ENCODE measurements around the gene ENDOV. TPM values are rescaled to one million over a fixed set of nuclear protein-coding genes. Genes with fewer than 3 reads are reported as not detected.

The ENDOV gene
- total and polyA plus RNA-seq, 4 donors: 5.7 to 11.9 (median 8.3) TPM

DNA sequence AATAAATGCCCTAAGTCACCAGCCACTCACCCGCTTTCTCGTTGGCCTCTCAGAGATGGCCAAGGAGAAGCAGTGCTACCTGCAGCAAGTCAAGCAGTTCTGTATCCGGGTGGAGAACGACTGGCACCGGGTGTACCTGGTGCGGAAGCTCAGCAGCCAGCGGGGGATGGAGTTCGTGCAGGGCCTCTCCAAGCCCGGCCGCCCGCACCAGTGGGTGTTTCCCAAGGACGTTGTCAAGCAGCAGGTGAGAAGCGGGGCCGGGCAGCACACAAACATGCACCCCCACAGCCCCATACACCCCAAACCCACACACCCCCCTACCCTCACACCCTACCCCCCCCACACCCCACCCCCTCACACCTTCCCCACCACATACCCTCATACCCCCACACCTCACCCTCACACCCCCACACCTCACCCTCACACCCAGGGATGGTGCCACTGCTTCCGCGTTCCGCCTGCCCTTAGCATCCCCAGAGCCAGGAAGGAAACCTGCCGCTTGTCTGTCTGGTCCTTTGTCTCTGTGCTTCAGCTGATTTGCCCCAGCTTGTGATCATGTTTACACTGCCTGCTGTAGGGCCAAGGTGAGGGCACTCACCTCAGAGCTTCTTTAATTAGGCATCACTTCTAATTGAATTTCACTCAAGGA lies 41.9 kb upstream of the ENDOV start:
- Histone ChIP-seq H3K27me3 (ENCODE audit: control insufficient read depth in 4 of 4, insufficient read depth in 4 of 4, low read length in 3 of 4) (no peaks in the 10 kb centered on the region), H3K4me3 (ENCODE audit: low read depth in 1 of 3, low read length in 3 of 3) (no peak overlapping the region), H3K9me3 (ENCODE audit: control insufficient read depth in 4 of 4, low read length in 3 of 4) (no peaks in the 10 kb centered on the region), H3K27ac (ENCODE audit: low read depth in 1 of 2, low read length in 2 of 2) (no peak overlapping the region), H3K9ac (ENCODE audit: low read depth in 1 of 2, low read length in 2 of 2) (no peak overlapping the region), H3K36me3 (ENCODE audit: control insufficient read depth in 4 of 4, insufficient read depth in 3 of 4, low read depth in 1 of 4, low read length in 3 of 4) (peaks cover 32 to 93% (median 81%) of the 10 kb centered on the region in 4 donors), H3K4me1 (ENCODE audit: control insufficient read depth in 4 of 4, insufficient read depth in 4 of 4, low read length in 3 of 4) (no peaks in the 10 kb centered on the region)
- 95% methylated on average over 18 of the region's 18 CpGs for WGBS
- no peak for DNase-seq (ENCODE audit: low spot score)
- TF ChIP-seq FOXA1 (IDR thresholded peaks at IDR 0.05) (no peak), GABPA (IDR thresholded peaks at IDR 0.05 in 1 of 2, conservative IDR thresholded peaks at IDR 0.05 in 1 of 2) (no peak), HNF4A (conservative IDR thresholded peaks at IDR 0.05) (no peak), JUND (IDR thresholded peaks at IDR 0.05) (no peak), YY1 (IDR thresholded peaks at IDR 0.05) (no peak), NR2F2 (IDR thresholded peaks at IDR 0.05) (no peak)

DNA sequence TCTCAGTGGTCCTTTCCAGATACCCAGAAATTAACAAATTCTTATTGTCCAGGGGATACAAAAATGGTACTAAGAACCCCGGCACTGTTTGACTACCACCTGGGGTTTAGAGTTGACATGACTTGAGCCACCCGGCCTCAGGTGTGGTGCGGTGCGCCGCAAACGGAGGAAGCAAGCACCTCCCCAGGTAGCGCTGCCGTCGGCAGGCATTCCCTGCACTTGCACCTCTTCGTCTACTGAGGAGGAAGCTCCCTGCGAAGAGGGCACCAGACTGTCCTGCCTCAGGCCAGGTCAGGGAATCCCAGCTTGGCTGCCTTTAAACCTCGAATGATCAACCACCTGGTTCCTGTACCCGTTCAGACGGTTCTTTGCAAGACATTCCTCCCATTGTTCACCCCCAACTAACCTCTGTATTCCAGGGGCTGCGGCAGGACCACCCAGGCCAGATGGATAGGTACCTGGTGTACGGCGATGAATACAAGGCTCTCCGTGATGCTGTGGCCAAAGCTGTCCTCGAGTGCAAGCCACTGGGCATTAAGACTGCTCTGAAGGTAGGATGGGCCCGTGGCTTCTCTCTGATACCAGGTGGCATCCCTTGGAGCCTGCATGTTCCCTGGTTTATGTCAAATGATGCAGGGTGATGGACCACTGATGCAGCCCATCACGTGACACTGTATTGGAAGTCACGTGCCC lies 40.8 kb upstream of the ENDOV start:
- Histone ChIP-seq H3K4me1 (ENCODE audit: control insufficient read depth in 4 of 4, insufficient read depth in 4 of 4, low read length in 3 of 4) (no peaks in the 10 kb centered on the region), H3K36me3 (ENCODE audit: control insufficient read depth in 4 of 4, insufficient read depth in 3 of 4, low read depth in 1 of 4, low read length in 3 of 4) (peaks cover 31 to 97% (median 78%) of the 10 kb centered on the region in 4 donors), H3K9ac (ENCODE audit: low read depth in 1 of 2, low read length in 2 of 2) (no peak overlapping the region), H3K27ac (ENCODE audit: low read depth in 1 of 2, low read length in 2 of 2) (no peak overlapping the region), H3K27me3 (ENCODE audit: control insufficient read depth in 4 of 4, insufficient read depth in 4 of 4, low read length in 3 of 4) (no peaks in the 10 kb centered on the region), H3K4me3 (ENCODE audit: low read depth in 1 of 3, low read length in 3 of 3) (no peak overlapping the region), H3K9me3 (ENCODE audit: control insufficient read depth in 4 of 4, low read length in 3 of 4) (no peaks in the 10 kb centered on the region)
- 96% methylated on average over 22 of the region's 22 CpGs for WGBS
- no peak for DNase-seq (ENCODE audit: low spot score)
- TF ChIP-seq FOXA2 (IDR thresholded peaks at IDR 0.05): no peak
- no peak for TF ChIP-seq FOXA1 (IDR thresholded peaks at IDR 0.05)
- TF ChIP-seq RAD21 (IDR thresholded peaks at IDR 0.05): no peak
- no peak for TF ChIP-seq TAF1 (conservative IDR thresholded peaks at IDR 0.05)
- TF ChIP-seq, protein P1, sequence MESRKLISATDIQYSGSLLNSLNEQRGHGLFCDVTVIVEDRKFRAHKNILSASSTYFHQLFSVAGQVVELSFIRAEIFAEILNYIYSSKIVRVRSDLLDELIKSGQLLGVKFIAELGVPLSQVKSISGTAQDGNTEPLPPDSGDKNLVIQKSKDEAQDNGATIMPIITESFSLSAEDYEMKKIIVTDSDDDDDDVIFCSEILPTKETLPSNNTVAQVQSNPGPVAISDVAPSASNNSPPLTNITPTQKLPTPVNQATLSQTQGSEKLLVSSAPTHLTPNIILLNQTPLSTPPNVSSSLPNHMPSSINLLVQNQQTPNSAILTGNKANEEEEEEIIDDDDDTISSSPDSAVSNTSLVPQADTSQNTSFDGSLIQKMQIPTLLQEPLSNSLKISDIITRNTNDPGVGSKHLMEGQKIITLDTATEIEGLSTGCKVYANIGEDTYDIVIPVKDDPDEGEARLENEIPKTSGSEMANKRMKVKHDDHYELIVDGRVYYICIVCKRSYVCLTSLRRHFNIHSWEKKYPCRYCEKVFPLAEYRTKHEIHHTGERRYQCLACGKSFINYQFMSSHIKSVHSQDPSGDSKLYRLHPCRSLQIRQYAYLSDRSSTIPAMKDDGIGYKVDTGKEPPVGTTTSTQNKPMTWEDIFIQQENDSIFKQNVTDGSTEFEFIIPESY (IDR thresholded peaks at IDR 0.05): no peak
- no peak for TF ChIP-seq YY1 (IDR thresholded peaks at IDR 0.05)

DNA sequence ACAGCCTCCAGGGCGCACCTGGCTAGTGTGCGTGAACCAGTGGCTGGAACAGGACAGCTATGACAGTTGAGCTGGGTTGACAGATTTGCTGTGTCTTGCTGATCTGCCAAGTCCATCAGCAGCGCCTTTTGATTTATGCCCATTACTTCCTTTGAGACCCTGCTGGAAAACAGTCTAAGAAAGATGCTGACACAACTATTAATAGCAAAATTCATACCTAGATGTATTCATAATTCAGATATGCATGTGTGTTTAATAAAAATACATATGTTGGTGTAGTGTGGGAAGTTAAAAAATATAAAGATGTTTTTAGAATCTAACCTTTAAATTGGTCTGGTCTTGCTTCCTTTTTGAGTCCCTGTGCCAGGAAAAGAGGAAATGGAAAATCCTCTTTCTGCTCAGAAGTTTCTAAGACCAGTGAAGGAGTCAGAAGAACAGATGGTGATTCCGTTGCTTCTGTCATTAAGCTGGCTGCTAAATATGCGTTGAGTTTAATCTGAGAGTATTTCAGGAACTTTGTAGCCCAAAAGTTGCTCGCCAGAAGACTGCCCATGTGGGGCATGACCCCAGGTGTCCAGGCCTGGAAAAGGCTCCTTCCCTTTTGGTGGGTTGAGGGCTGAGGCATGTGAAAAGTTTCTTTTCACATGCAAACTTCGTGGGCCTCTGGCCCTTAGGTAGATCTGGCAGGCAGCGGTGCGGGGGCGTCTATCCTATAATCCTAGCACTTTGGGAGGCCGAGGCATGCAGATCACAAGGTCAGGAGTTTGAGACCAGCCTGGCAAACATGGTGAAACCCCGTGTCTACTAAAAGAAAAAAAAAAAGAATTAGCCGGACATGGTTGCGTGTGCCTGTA lies 40.0 kb upstream of the ENDOV start:
- no peak overlapping the region for H3K9ac ChIP-seq (ENCODE audit: low read depth in 1 of 2, low read length in 2 of 2)
- H3K27me3 ChIP-seq (ENCODE audit: control insufficient read depth in 4 of 4, insufficient read depth in 4 of 4, low read length in 3 of 4): no peaks in the 10 kb centered on the region
- 86% methylated on average over 14 of the region's 14 CpGs for WGBS
- no peak for DNase-seq (ENCODE audit: low spot score)
- no peak overlapping the region for H3K4me3 ChIP-seq (ENCODE audit: low read depth in 1 of 3, low read length in 3 of 3)
- no peaks in the 10 kb centered on the region for H3K4me1 ChIP-seq (ENCODE audit: control insufficient read depth in 4 of 4, insufficient read depth in 4 of 4, low read length in 3 of 4)
- H3K36me3 ChIP-seq (ENCODE audit: control insufficient read depth in 4 of 4, insufficient read depth in 3 of 4, low read depth in 1 of 4, low read length in 3 of 4): peaks cover 31 to 97% (median 78%) of the 10 kb centered on the region in 4 donors
- H3K27ac ChIP-seq (ENCODE audit: low read depth in 1 of 2, low read length in 2 of 2): no peak overlapping the region
- no peaks in the 10 kb centered on the region for H3K9me3 ChIP-seq (ENCODE audit: control insufficient read depth in 4 of 4, low read length in 3 of 4)
- TF ChIP-seq FOXA2 (IDR thresholded peaks at IDR 0.05): no peak
- no peak for TF ChIP-seq FOXA1 (IDR thresholded peaks at IDR 0.05)
- TF ChIP-seq SP1 (IDR thresholded peaks at IDR 0.05): no peak
- TF ChIP-seq, protein P2, sequence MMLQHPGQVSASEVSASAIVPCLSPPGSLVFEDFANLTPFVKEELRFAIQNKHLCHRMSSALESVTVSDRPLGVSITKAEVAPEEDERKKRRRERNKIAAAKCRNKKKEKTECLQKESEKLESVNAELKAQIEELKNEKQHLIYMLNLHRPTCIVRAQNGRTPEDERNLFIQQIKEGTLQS (IDR thresholded peaks at IDR 0.05): no peak
- no peak for TF ChIP-seq NR2F2 (IDR thresholded peaks at IDR 0.05)
- no peak for TF ChIP-seq EGR1 (IDR thresholded peaks at IDR 0.05; ENCODE audit: low read depth in 2 of 2)
- no peak for TF ChIP-seq JUND (IDR thresholded peaks at IDR 0.05)
- TF ChIP-seq GABPA (IDR thresholded peaks at IDR 0.05 in 1 of 2, conservative IDR thresholded peaks at IDR 0.05 in 1 of 2): no peak
- TF ChIP-seq HNF4A (conservative IDR thresholded peaks at IDR 0.05): no peak
- TF ChIP-seq, protein P3, sequence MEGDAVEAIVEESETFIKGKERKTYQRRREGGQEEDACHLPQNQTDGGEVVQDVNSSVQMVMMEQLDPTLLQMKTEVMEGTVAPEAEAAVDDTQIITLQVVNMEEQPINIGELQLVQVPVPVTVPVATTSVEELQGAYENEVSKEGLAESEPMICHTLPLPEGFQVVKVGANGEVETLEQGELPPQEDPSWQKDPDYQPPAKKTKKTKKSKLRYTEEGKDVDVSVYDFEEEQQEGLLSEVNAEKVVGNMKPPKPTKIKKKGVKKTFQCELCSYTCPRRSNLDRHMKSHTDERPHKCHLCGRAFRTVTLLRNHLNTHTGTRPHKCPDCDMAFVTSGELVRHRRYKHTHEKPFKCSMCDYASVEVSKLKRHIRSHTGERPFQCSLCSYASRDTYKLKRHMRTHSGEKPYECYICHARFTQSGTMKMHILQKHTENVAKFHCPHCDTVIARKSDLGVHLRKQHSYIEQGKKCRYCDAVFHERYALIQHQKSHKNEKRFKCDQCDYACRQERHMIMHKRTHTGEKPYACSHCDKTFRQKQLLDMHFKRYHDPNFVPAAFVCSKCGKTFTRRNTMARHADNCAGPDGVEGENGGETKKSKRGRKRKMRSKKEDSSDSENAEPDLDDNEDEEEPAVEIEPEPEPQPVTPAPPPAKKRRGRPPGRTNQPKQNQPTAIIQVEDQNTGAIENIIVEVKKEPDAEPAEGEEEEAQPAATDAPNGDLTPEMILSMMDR (IDR thresholded peaks at IDR 0.05; ENCODE audit: low read depth, low read length, missing input control): no peak
- TF ChIP-seq, protein P1 (IDR thresholded peaks at IDR 0.05): no peak
- TF ChIP-seq RAD21 (IDR thresholded peaks at IDR 0.05): no peak
- no peak for TF ChIP-seq TAF1 (conservative IDR thresholded peaks at IDR 0.05)
- TF ChIP-seq, protein P4, sequence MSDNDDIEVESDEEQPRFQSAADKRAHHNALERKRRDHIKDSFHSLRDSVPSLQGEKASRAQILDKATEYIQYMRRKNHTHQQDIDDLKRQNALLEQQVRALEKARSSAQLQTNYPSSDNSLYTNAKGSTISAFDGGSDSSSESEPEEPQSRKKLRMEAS (IDR thresholded peaks at IDR 0.05): no peak

Measured in liver (tissue), 9 donors.